HG03432 (cell line): ENCODE measurements around the gene ZNF592.

Experiments
- ATAC-seq: cut with Tn5 transposase; IDR thresholded peaks from one replicate; pipeline ENCODE4 v1.9.1; 2021; ENCODE audit warnings: mild to moderate bottlenecking, moderate library complexity; ENCODE audit not compliant: unreplicated experiment

The ZNF592 gene

GRCh38 chr15:84748274-84749110 lies at the start of gene ZNF592:
Gene ZNF592, plus strand, starts transcription at chr15:84748592. Its CDS starts 34,084 bp downstream, at chr15:84782676.
- peak; percentile 60 for ATAC-seq

GRCh38 chr15:84699538-84700191 lies 48.7 kb upstream of the ZNF592 start:
- ATAC-seq: no peak

GRCh38 chr15:84702961-84703482 lies 45.4 kb upstream of the ZNF592 start:
- no peak for ATAC-seq

GRCh38 chr15:84703808-84704207 lies 44.6 kb upstream of the ZNF592 start:
- no peak for ATAC-seq

- ATAC-seq: no peak
Observed at GRCh38 chr15:84714372-84714771, 34.0 kb upstream of the ZNF592 start.

GRCh38 chr15:84714821-84715220 lies 33.6 kb upstream of the ZNF592 start:
- no peak for ATAC-seq

- no peak for ATAC-seq
Observed at GRCh38 chr15:84715441-84716035, 32.9 kb upstream of the ZNF592 start.

GRCh38 chr15:84716036-84716732 lies 32.2 kb upstream of the ZNF592 start, which contains the start of gene SEC11A:
Gene SEC11A, minus strand, starts transcription at chr15:84716139. Its CDS starts 64 bp downstream, at chr15:84716075.
- ATAC-seq: peak; percentile 97

- ATAC-seq: no peak
Observed at GRCh38 chr15:84721371-84721770, 27.0 kb upstream of the ZNF592 start.

GRCh38 chr15:84722628-84723027 lies 25.8 kb upstream of the ZNF592 start:
- no peak for ATAC-seq

- peak; percentile 87 for ATAC-seq
Observed at GRCh38 chr15:84725001-84725491, 23.3 kb upstream of the ZNF592 start.

- no peak for ATAC-seq
Observed at GRCh38 chr15:84727429-84727828, 21.0 kb upstream of the ZNF592 start.

- ATAC-seq: no peak
Observed at GRCh38 chr15:84731774-84732173, 16.6 kb upstream of the ZNF592 start.

GRCh38 chr15:84734794-84735479 lies 13.5 kb upstream of the ZNF592 start:
- peak; percentile 63 for ATAC-seq

GRCh38 chr15:84735480-84736061 lies 12.8 kb upstream of the ZNF592 start:
- peak; percentile 45 for ATAC-seq

GRCh38 chr15:84736375-84736774 lies 12.0 kb upstream of the ZNF592 start:
- ATAC-seq: peak; percentile 56

GRCh38 chr15:84737005-84737404 lies 11.4 kb upstream of the ZNF592 start:
- no peak for ATAC-seq

- ATAC-seq: no peak
Observed at GRCh38 chr15:84740691-84741090, 7.7 kb upstream of the ZNF592 start.

- no peak for ATAC-seq
Observed at GRCh38 chr15:84741121-84741520, 7.3 kb upstream of the ZNF592 start.
